KMS-11 (cell line): ENCODE data around the gene POU4F3.

Experiments
- H2AFZ ChIP-seq: fragments of 200-600 bp; sonication (generic); 2 replicates; pipeline ENCODE4 v1.6.1; 2016; ENCODE audit warnings: antibody characterized with exemption, mixed run types, low read depth
- H3K27ac ChIP-seq: fragments of 200-600 bp; sonication (generic); 2 replicates; pipeline ENCODE4 v1.6.1; 2016; ENCODE audit warnings: mild to moderate bottlenecking, mixed run types
- H3K27me3 ChIP-seq: fragments of 200-600 bp; sonication (generic); 2 replicates; pipeline ENCODE4 v1.6.1; 2017; ENCODE audit warnings: mild to moderate bottlenecking, low read depth, mixed run types, moderate library complexity; ENCODE audit not compliant: insufficient read depth
- H3K36me3 ChIP-seq: fragments of 200-600 bp; sonication (generic); 2 replicates; pipeline ENCODE4 v1.6.1; 2017; ENCODE audit warnings: mild to moderate bottlenecking, mixed run types; ENCODE audit not compliant: insufficient read depth
- H3K4me1 ChIP-seq: fragments of 200-600 bp; sonication (generic); 2 replicates; pipeline ENCODE4 v1.6.1; 2016; ENCODE audit warnings: mild to moderate bottlenecking, low read depth, mixed run types; ENCODE audit not compliant: poor library complexity, severe bottlenecking
- H3K4me2 ChIP-seq: fragments of 200-600 bp; sonication (generic); 2 replicates; pipeline ENCODE4 v1.7.0; 2016; ENCODE audit warnings: mild to moderate bottlenecking, mixed run types
- H3K4me3 ChIP-seq: fragments of 200-600 bp; sonication (generic); IDR thresholded peaks from 2 replicates; pipeline ENCODE4 v1.6.1; 2017; ENCODE audit warnings: low read depth, low read length, mixed read lengths; ENCODE audit not compliant: insufficient read depth
- H3K79me2 ChIP-seq: fragments of 200-600 bp; sonication (generic); 2 replicates; pipeline ENCODE4 v1.6.1; 2016; ENCODE audit warnings: low read depth, mixed run types; ENCODE audit not compliant: insufficient read depth
- H3K9ac ChIP-seq: fragments of 200-600 bp; sonication (generic); 2 replicates; pipeline ENCODE4 v1.6.1; 2016; ENCODE audit warnings: mild to moderate bottlenecking, mixed run types
- H4K20me1 ChIP-seq: fragments of 200-600 bp; sonication (generic); 2 replicates; pipeline ENCODE4 v1.6.1; 2016; ENCODE audit warnings: mild to moderate bottlenecking, mixed run types; ENCODE audit not compliant: insufficient read depth
- TF ChIP-seq, protein P1 (sequence below): fragments of 200-600 bp; sonication (generic); conservative IDR thresholded peaks from 2 replicates; pipeline ENCODE4 v1.6.1; 2017; ENCODE audit warnings: low read depth, mild to moderate bottlenecking, antibody characterized with exemption, low read length, moderate library complexity, mixed read lengths

The POU4F3 gene

GRCh38 chr5:146310540-146310939, 28.1 kb upstream of the POU4F3 start:
- H3K4me2 ChIP-seq: no peak overlapping the region

GRCh38 chr5:146311278-146311677, 27.4 kb upstream of the POU4F3 start:
- Histone ChIP-seq H3K4me1 (no peaks in the 10 kb centered on the region), H3K79me2 (no peaks in the 10 kb centered on the region), H3K36me3 (no peaks in the 10 kb centered on the region), H2AFZ (no peak overlapping the region), H3K27ac (no peak overlapping the region), H4K20me1 (no peaks in the 10 kb centered on the region), H3K27me3 (no peaks in the 10 kb centered on the region), H3K4me3 (no peak overlapping the region), H3K9ac (no peak overlapping the region), H3K4me2 (no peak overlapping the region)
- TF ChIP-seq, protein P1, sequence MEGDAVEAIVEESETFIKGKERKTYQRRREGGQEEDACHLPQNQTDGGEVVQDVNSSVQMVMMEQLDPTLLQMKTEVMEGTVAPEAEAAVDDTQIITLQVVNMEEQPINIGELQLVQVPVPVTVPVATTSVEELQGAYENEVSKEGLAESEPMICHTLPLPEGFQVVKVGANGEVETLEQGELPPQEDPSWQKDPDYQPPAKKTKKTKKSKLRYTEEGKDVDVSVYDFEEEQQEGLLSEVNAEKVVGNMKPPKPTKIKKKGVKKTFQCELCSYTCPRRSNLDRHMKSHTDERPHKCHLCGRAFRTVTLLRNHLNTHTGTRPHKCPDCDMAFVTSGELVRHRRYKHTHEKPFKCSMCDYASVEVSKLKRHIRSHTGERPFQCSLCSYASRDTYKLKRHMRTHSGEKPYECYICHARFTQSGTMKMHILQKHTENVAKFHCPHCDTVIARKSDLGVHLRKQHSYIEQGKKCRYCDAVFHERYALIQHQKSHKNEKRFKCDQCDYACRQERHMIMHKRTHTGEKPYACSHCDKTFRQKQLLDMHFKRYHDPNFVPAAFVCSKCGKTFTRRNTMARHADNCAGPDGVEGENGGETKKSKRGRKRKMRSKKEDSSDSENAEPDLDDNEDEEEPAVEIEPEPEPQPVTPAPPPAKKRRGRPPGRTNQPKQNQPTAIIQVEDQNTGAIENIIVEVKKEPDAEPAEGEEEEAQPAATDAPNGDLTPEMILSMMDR: no peak

More at GRCh38 chr5:146310540-146310939, 28.1 kb upstream of the POU4F3 start:
- H3K27me3 ChIP-seq: no peaks in the 10 kb centered on the region
- H3K27ac ChIP-seq: no peak overlapping the region
- TF ChIP-seq, protein P1: no peak
- H3K36me3 ChIP-seq: no peaks in the 10 kb centered on the region
- no peaks in the 10 kb centered on the region for H3K4me1 ChIP-seq
- H3K4me3 ChIP-seq: no peak overlapping the region
- H3K9ac ChIP-seq: no peak overlapping the region
- H4K20me1 ChIP-seq: no peaks in the 10 kb centered on the region
- H2AFZ ChIP-seq: no peak overlapping the region
- H3K79me2 ChIP-seq: no peaks in the 10 kb centered on the region

- Histone ChIP-seq H3K4me3 (no peak overlapping the region), H3K79me2 (no peaks in the 10 kb centered on the region), H3K4me2 (no peak overlapping the region), H3K4me1 (no peaks in the 10 kb centered on the region), H2AFZ (no peak overlapping the region), H3K9ac (no peak overlapping the region), H3K36me3 (no peaks in the 10 kb centered on the region), H3K27me3 (no peaks in the 10 kb centered on the region), H4K20me1 (no peaks in the 10 kb centered on the region), H3K27ac (no peak overlapping the region)
- TF ChIP-seq, protein P1: no peak
Observed at GRCh38 chr5:146313027-146313426, 25.6 kb upstream of the POU4F3 start.

- Histone ChIP-seq H3K27me3 (no peaks in the 10 kb centered on the region), H3K4me1 (peaks cover 16% of the 10 kb centered on the region), H3K27ac (no peak overlapping the region; the same call in 1 of the 2 replicates), H3K9ac (no peak overlapping the region), H4K20me1 (no peaks in the 10 kb centered on the region), H3K36me3 (no peaks in the 10 kb centered on the region), H3K4me3 (no peak overlapping the region), H3K4me2 (no peak overlapping the region; the same call in 1 of the 2 replicates), H3K79me2 (no peaks in the 10 kb centered on the region), H2AFZ (no peak overlapping the region)
- TF ChIP-seq, protein P1: no peak
Observed at GRCh38 chr5:146321571-146321970, 17.1 kb upstream of the POU4F3 start.
